Right cardiac atrium (tissue), 5 donors: ENCODE measurements around the gene SPATA17. TPM values are rescaled to one million over a fixed set of nuclear protein-coding genes. Genes with fewer than 3 reads are reported as not detected.

Source experiments
- ATAC-seq, 2 donors: fragments of 200-7000 bp; cut with Tn5 transposase; one replicate each; pipeline versions ENCODE4 v1.8.0 to v1.9.1; 2020; ENCODE audit warnings: moderate library complexity in 2 of 2, mild to moderate bottlenecking in 1 of 2
- DNase-seq, 3 donors: peaks; one replicate each; pipeline ENCODE4 v3.0.0-alpha.2; 2020
- H3K27ac ChIP-seq: one replicate; pipeline ENCODE4 v1.5.1; 2013; ENCODE audit warnings: mild to moderate bottlenecking, low read length, control low read depth, moderate library complexity
- H3K27me3 ChIP-seq: one replicate; pipeline ENCODE4 v1.6.1; 2013; ENCODE audit not compliant: control insufficient read depth, insufficient read depth
- H3K4me1 ChIP-seq: one replicate; pipeline ENCODE4 v1.6.1; 2013; ENCODE audit warnings: low read length; ENCODE audit not compliant: control insufficient read depth, insufficient read depth
- H3K4me3 ChIP-seq: one replicate; pipeline ENCODE4 v1.5.1; 2013; ENCODE audit warnings: low read length, control low read depth
- H3K9me3 ChIP-seq: one replicate; pipeline ENCODE4 v1.6.1; 2013; ENCODE audit warnings: low read length; ENCODE audit not compliant: control insufficient read depth
- WGBS: extraction: QIAGEN DNeasy Blood & Tissue Kit; methylation state at CpG from one replicate; pipeline ENCODE4 v1.1.7; 2013; 5-methylcytosine and 5-hydroxymethylcytosine counted together
- intact Hi-C, 4 donors: fragments of 100-400 bp; cut with DNase I; formaldehyde crosslinking; loops; one replicate each; pipeline versions ENCODE4 v1.11.0 to v1.14.0; 2022 to 2023
- polyA plus RNA-seq: library from polyadenylated mRNA; stranded (reverse); fragments of 200-250 nt; gene quantifications from one replicate; pipeline ENCODE4 v1.2.3, GENCODE V29; 2013
- total RNA-seq, 4 donors: library from RNA; stranded (reverse); fragmentation: NEBNext Ultra II Directional; extraction: Animal tissue kit (Norgen Biotek cat#: 25700); gene quantifications; one replicate each; pipeline ENCODE4 v1.2.1, GENCODE V29; 2021
- donor health status: healthy with polysubstance abuse.
- donor health status: DM: no; HTN: yes; CAD: no.
- donor health status: DM: no; HTN: no; CAD: no.
- donor health status: DM: no; HTN: yes; CAD: no; lungs with severe emphysema.
- donor health status: DM: yes; HTN: yes; CAD: no.

SPATA17 gene
- total and polyA plus RNA-seq, 5 donors: 0.62 to 2.5 (median 1.3) TPM

DNA sequence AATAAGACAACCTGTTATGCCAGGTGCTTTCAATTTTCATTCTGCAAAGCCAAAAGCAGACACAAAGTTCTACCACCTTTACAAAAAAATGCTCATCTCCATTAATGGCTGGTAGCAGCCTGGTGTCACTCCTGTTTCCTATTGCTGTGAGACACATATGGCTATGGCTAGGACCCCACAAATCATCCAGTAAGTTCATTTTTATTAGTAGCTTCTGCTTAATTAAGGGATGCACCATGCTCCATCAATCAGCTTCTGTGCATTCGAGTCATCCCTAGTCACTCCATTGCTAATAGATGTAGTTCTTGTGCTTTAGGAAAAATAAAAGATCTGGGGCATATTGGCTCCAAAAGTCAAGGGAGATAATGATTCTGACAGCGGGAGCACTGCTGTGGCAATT is 257.2 kb downstream of the SPATA17 start:
- H3K9me3 ChIP-seq: no peaks in the 10 kb centered on the region
- no peak overlapping the region for H3K4me3 ChIP-seq
- intact Hi-C loops: loop anchor here in 1 of 4 donors (5.0 kb wide), 1 partner anchor 284 kb away; no protein-coding TSS in a partner anchor
- DNase-seq (no peak), ATAC-seq (no peak)
- H3K27me3 ChIP-seq: no peaks in the 10 kb centered on the region
- WGBS: 83% methylated on average over 2 of the region's 2 CpGs
- H3K4me1 ChIP-seq: no peaks in the 10 kb centered on the region
- no peak overlapping the region for H3K27ac ChIP-seq

GRCh38 chr1:217889401-217889800 is 258.3 kb downstream of the SPATA17 start:
- Histone ChIP-seq H3K9me3 (no peaks in the 10 kb centered on the region), H3K27ac (no peak overlapping the region), H3K4me3 (no peak overlapping the region), H3K4me1 (no peaks in the 10 kb centered on the region), H3K27me3 (no peaks in the 10 kb centered on the region)
- ATAC-seq (no peak), DNase-seq (peak in 2 of 3 donors; percentile 71)
- WGBS: 62% methylated on average over 10 of the region's 10 CpGs
- intact Hi-C loops: loop anchor here in 1 of 4 donors (5.0 kb wide), 1 partner anchor 283 kb away; no protein-coding TSS in a partner anchor

GRCh38 chr1:217891966-217892365 is 260.8 kb downstream of the SPATA17 start:
- Histone ChIP-seq H3K4me1 (no peaks in the 10 kb centered on the region), H3K4me3 (no peak overlapping the region), H3K27me3 (no peaks in the 10 kb centered on the region), H3K9me3 (no peaks in the 10 kb centered on the region), H3K27ac (no peak overlapping the region)
- DNase-seq (no peak), ATAC-seq (no peak)
- WGBS: 85% methylated on average over 2 of the region's 2 CpGs
- intact Hi-C loops: no loop called here

- no peaks in the 10 kb centered on the region for H3K9me3 ChIP-seq
- 81% methylated on average over 3 of the region's 3 CpGs for WGBS
- intact Hi-C loops: no loop called here
- H3K4me3 ChIP-seq: no peak overlapping the region
- no peaks in the 10 kb centered on the region for H3K4me1 ChIP-seq
- ATAC-seq: no peak
- H3K27me3 ChIP-seq: no peaks in the 10 kb centered on the region
- H3K27ac ChIP-seq: no peak overlapping the region
- DNase-seq: no peak
Observed at GRCh38 chr1:217892750-217893149, 261.6 kb downstream of the SPATA17 start.

GRCh38 chr1:217895841-217896240 is 264.7 kb downstream of the SPATA17 start:
- Histone ChIP-seq H3K27ac (no peak overlapping the region), H3K9me3 (no peaks in the 10 kb centered on the region), H3K4me1 (no peaks in the 10 kb centered on the region), H3K27me3 (no peaks in the 10 kb centered on the region), H3K4me3 (no peak overlapping the region)
- DNase-seq: no peak
- intact Hi-C loops: no loop called here
- 48% methylated on average over 6 of the region's 6 CpGs for WGBS
- ATAC-seq: peak; percentile 63 to 84

DNA sequence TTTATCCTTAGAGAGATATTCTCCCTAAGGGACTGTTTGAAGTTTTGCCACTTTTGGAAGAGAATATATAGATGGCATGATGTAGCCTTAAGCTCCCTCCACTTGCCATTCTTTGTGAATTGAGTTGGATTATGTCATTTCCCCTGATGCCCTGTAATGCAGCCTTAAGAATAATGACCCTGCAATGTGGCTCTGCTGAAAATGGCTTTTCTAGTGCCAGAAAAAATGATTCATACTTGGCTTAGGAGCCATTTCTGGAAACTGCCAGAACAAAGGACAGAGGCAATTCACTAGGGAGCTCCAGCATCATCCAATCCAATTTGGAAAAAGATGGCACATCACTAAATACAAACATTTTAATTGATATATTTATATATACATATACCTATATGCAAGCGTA is 265.3 kb downstream of the SPATA17 start:
- Histone ChIP-seq H3K4me3 (no peak overlapping the region), H3K4me1 (no peaks in the 10 kb centered on the region), H3K27me3 (no peaks in the 10 kb centered on the region), H3K9me3 (no peaks in the 10 kb centered on the region), H3K27ac (no peak overlapping the region)
- DNase-seq: no peak
- 77% methylated on average over 1 of the region's 1 CpG for WGBS
- intact Hi-C loops: no loop called here
- ATAC-seq: peak; percentile 69 to 85

DNA sequence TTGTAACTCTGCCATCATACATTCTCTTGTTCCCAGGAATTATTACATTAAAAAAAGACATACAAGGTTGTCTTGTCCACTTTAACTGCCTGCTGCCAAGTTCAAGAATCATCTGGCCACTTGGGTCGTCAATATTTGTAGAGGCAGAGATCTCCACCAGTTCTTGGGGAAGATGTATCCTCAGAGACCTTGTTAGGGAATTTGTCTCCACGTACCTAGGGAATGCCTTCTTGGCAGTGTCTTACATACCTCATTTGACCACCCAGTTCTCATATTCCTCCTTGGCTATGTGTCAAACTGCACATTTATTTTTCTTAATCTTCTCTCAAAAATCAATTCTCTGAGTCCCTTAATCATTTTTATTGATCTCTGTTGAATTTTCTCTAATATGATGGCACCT is 266.0 kb downstream of the SPATA17 start:
- WGBS: 54% methylated on average over 2 of the region's 2 CpGs
- H3K9me3 ChIP-seq: no peaks in the 10 kb centered on the region
- intact Hi-C loops: no loop called here
- H3K4me3 ChIP-seq: no peak overlapping the region
- no peak overlapping the region for H3K27ac ChIP-seq
- no peaks in the 10 kb centered on the region for H3K27me3 ChIP-seq
- H3K4me1 ChIP-seq: no peaks in the 10 kb centered on the region
- DNase-seq (no peak), ATAC-seq (no peak)

DNA sequence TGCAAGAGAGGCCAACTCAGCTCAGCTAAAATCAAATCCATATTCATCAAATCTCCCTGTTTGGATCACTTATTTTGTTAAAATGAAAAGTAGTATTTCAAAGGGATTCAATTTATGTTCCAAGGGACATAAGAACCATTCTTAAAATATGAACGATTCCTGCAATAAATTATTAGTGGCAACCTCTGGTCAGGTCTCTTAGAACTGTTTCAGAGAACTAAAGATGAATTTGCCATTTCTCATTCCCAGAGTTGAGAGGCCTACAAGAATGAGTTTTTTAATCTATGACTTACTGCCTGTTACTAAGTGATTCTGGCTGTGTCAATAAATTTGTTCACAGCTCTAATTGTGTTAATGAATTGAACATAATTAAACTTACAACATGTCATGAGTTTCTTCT is 268.5 kb downstream of the SPATA17 start:
- Histone ChIP-seq H3K4me3 (no peak overlapping the region), H3K27ac (no peak overlapping the region), H3K4me1 (no peaks in the 10 kb centered on the region), H3K27me3 (no peaks in the 10 kb centered on the region), H3K9me3 (no peaks in the 10 kb centered on the region)
- WGBS: 79% methylated on average over 1 of the region's 1 CpG
- intact Hi-C loops: no loop called here
- ATAC-seq (no peak), DNase-seq (no peak)

GRCh38 chr1:217907504-217907903 is 276.4 kb downstream of the SPATA17 start:
- H3K4me1 ChIP-seq: no peaks in the 10 kb centered on the region
- no peak overlapping the region for H3K4me3 ChIP-seq
- no peak overlapping the region for H3K27ac ChIP-seq
- 90% methylated on average over 2 of the region's 2 CpGs for WGBS
- intact Hi-C loops: no loop called here
- peaks cover 1% of the 10 kb centered on the region for H3K9me3 ChIP-seq
- DNase-seq (no peak), ATAC-seq (no peak)
- no peaks in the 10 kb centered on the region for H3K27me3 ChIP-seq

GRCh38 chr1:217910203-217910602 is 279.1 kb downstream of the SPATA17 start:
- 67% methylated on average over 3 of the region's 3 CpGs for WGBS
- intact Hi-C loops: no loop called here
- DNase-seq (no peak), ATAC-seq (no peak)
- Histone ChIP-seq H3K4me3 (no peak overlapping the region), H3K9me3 (peaks cover 1% of the 10 kb centered on the region), H3K27ac (no peak overlapping the region), H3K27me3 (no peaks in the 10 kb centered on the region), H3K4me1 (no peaks in the 10 kb centered on the region)

DNA sequence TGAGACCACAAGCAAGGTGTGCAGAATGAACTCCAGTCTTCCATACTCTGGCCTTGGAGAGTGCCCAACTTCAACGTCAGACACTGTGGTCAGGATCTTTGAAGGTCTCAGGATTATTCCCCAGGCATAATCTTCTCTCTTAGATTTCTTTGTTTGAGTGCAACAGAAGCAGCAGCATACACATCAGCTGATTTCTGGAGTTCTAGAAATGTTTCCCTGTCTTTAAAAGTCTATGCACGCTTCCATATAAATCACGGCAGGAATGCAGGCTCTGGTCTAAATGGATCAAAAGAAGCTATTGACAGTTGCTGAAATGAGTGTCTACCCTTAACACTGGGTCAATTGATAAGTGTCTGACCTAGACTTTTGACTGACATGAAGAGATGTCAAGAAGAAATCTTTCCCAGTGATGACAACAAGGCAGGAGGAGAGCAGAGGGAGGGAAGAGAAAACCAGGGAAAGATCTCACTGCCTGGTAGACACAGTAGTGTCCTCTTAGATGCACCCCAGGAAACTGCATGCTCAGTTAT is 279.7 kb downstream of the SPATA17 start:
- no peak for DNase-seq
- H3K27me3 ChIP-seq: no peaks in the 10 kb centered on the region
- ATAC-seq: no peak
- intact Hi-C loops: no loop called here
- 64% methylated on average over 3 of the region's 3 CpGs for WGBS
- H3K27ac ChIP-seq: no peak overlapping the region
- H3K4me3 ChIP-seq: no peak overlapping the region
- H3K9me3 ChIP-seq: peaks cover 1% of the 10 kb centered on the region
- no peaks in the 10 kb centered on the region for H3K4me1 ChIP-seq

DNA sequence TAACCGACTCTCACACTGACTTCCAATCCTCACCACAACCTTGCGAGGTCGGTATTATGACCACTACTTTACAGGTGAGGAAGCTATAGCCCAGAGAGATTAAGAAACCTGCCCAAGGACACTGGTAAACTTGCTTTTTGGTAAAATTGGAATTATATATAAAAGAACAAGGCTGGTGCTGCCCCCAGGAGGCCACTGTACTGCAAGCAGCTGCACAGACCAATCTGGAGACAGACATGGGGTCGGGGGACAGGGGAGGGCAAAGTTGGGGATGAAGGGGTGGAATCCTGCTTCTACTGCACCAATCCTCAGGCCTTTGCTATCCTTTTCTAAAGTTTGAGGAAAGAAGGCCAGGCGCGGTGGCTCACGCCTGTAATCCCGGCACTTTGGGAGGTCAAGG is 280.8 kb downstream of the SPATA17 start:
- 91% methylated on average over 8 of the region's 8 CpGs for WGBS
- DNase-seq (peak in 1 of 3 donors; percentile 50), ATAC-seq (no peak)
- Histone ChIP-seq H3K27ac (no peak overlapping the region), H3K4me1 (no peaks in the 10 kb centered on the region), H3K27me3 (no peaks in the 10 kb centered on the region), H3K4me3 (no peak overlapping the region), H3K9me3 (no peaks in the 10 kb centered on the region)
- intact Hi-C loops: no loop called here
